Activated naive CD4-positive, alpha-beta T cell treated with anti-CD3 and anti-CD28 coated beads, Interleukin-2, amount 50 U/mL, for 24 hours (primary cell): ENCODE data around the gene SPTBN5.

Source experiments
- H3K27ac Mint-ChIP-seq: one replicate; pipeline ENCODE4 v1.8.0; 2021; ENCODE audit warnings: mild to moderate bottlenecking, mixed read lengths
- H3K27me3 Mint-ChIP-seq: one replicate; pipeline ENCODE4 v1.8.0; 2021; ENCODE audit warnings: mixed read lengths
- H3K36me3 Mint-ChIP-seq: one replicate; pipeline ENCODE4 v1.8.0; 2021; ENCODE audit warnings: mixed read lengths
- H3K4me1 Mint-ChIP-seq: one replicate; pipeline ENCODE4 v1.8.0; 2021; ENCODE audit warnings: mixed read lengths
- H3K4me3 Mint-ChIP-seq: one replicate; pipeline ENCODE4 v1.8.0; 2021; ENCODE audit warnings: mild to moderate bottlenecking, mixed read lengths
- H3K9me3 Mint-ChIP-seq: one replicate; pipeline ENCODE4 v1.8.0; 2021; ENCODE audit warnings: mixed read lengths

SPTBN5 gene

DNA sequence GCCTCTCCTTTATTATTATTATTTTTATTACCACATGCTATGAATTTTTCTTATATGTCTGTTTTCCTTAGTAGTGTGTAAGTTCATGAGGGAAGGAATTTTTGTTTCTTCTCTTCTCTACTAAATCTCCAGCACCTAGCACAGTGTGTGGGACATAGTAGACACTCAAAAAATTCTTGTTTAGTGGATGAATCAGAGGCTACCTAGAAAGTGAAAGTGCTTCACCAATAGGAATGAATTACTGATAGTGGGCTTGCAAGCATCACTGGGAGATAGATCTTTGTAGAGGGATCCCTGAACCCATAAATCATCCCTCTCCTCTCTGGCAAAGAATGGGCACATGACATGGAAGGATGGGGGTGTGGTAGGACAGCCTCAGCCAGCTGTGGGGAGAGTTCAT, 8.5 kb downstream of the SPTBN5 start:
- H3K27me3 Mint-ChIP-seq: peaks cover 7% of the 10 kb centered on the region
- no peaks in the 10 kb centered on the region for H3K9me3 Mint-ChIP-seq
- no peak overlapping the region for H3K4me3 Mint-ChIP-seq
- no peak overlapping the region for H3K27ac Mint-ChIP-seq
- no peaks in the 10 kb centered on the region for H3K36me3 Mint-ChIP-seq
- peaks cover 15% of the 10 kb centered on the region for H3K4me1 Mint-ChIP-seq

- no peaks in the 10 kb centered on the region for H3K36me3 Mint-ChIP-seq
- H3K27ac Mint-ChIP-seq: no peak overlapping the region
- H3K9me3 Mint-ChIP-seq: no peaks in the 10 kb centered on the region
- peaks cover 7% of the 10 kb centered on the region for H3K27me3 Mint-ChIP-seq
- peaks cover 15% of the 10 kb centered on the region for H3K4me1 Mint-ChIP-seq
- no peak overlapping the region for H3K4me3 Mint-ChIP-seq
Observed at GRCh38 chr15:41884458-41884857, 9.4 kb downstream of the SPTBN5 start.

DNA sequence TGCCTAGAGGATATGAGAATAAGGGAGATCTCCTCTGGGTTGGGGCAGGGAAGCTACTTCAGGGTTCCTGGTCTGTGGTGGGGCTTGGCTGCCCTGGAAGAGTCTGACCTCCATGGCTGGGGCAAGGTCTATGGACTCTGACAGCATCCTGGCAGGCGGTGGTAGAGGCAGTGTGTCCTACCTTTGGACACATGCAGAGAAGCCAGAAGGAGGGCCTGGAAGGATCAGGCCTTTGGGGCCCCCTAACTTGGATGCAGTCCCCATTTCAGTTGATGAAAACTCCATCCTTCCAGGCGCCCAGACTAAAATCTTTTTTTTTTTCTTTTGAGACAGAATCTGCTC, 10.4 kb downstream of the SPTBN5 start:
- H3K36me3 Mint-ChIP-seq: no peaks in the 10 kb centered on the region
- H3K4me1 Mint-ChIP-seq: peaks cover 7% of the 10 kb centered on the region
- H3K27me3 Mint-ChIP-seq: peaks cover 7% of the 10 kb centered on the region
- no peak overlapping the region for H3K27ac Mint-ChIP-seq
- no peak overlapping the region for H3K4me3 Mint-ChIP-seq
- H3K9me3 Mint-ChIP-seq: no peaks in the 10 kb centered on the region

- H3K9me3 Mint-ChIP-seq: no peaks in the 10 kb centered on the region
- no peaks in the 10 kb centered on the region for H3K36me3 Mint-ChIP-seq
- peaks cover 7% of the 10 kb centered on the region for H3K27me3 Mint-ChIP-seq
- no peak overlapping the region for H3K27ac Mint-ChIP-seq
- H3K4me1 Mint-ChIP-seq: peaks cover 6% of the 10 kb centered on the region
- H3K4me3 Mint-ChIP-seq: no peak overlapping the region
Observed at GRCh38 chr15:41882689-41883483, 11.0 kb downstream of the SPTBN5 start.

DNA sequence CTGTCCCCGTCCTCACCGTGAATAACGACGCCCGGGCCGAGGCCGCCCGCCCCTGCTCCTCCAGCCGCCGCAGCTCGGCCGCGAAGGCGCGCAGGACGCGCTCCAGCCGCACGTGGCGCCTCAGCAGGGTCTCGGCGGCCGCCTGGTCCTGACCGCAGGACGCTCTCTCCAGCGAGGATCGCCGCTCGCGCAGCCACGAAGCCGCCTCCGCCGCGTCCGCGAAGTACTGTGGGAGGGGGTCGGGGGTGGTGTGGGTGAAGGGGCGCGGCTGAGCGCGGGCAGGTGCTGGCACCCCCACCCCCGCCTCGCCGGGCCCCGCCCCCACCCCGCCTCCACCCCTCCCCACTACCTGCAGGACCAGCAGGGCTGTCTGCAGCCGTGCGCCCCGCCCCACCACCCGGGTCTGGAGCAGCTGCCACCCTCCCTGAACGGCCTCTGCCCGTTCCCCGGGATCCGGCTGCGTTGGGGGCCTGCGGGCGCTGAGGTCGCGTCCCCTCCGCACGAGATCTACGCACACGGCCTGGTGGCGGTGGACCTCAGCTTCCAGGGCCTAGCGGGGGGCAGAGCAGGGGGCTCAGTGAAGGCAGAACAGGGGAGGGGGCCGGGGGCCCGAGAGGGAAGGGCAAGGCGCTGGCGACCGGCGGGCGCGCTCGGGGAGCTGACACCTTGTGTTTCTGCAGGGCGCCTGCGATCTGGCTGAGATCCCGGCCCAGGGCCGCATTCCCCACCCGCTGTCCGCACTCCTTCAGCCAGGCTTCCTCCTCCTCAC, 11.7 kb downstream of the SPTBN5 start:
- Mint-ChIP-seq H3K36me3 (no peaks in the 10 kb centered on the region), H3K27ac (no peak overlapping the region), H3K4me3 (no peak overlapping the region), H3K9me3 (no peaks in the 10 kb centered on the region), H3K4me1 (peaks cover 6% of the 10 kb centered on the region), H3K27me3 (peaks cover 7% of the 10 kb centered on the region)

- Mint-ChIP-seq H3K4me1 (peaks cover 6% of the 10 kb centered on the region), H3K4me3 (peak overlapping the region; percentile 49), H3K27ac (no peak overlapping the region), H3K9me3 (no peaks in the 10 kb centered on the region), H3K36me3 (no peaks in the 10 kb centered on the region), H3K27me3 (peaks cover 7% of the 10 kb centered on the region)
Observed at GRCh38 chr15:41881550-41881919, 12.3 kb downstream of the SPTBN5 start.

DNA sequence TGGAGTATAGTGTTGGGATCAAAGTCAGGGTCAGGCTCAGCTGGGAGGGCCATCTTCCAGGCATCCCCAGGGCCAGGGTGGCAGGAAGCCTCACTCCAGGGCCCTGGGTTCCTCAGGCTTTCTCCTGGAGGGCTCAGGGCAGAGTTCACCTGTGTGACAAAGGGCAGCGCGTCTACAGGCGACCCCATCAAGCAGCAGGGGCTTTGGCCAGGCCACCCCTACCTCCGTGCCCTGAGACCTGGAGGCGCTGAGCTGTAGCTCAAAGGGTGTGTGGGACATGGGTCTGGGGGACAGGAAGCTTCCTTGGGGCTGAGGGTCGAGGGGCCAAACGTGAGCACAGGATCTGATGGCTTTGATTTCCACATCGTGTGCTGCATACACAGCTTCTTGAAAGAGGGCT, 12.8 kb downstream of the SPTBN5 start:
- Mint-ChIP-seq H3K9me3 (no peaks in the 10 kb centered on the region), H3K27me3 (peaks cover 7% of the 10 kb centered on the region), H3K36me3 (no peaks in the 10 kb centered on the region), H3K4me1 (peaks cover 6% of the 10 kb centered on the region), H3K27ac (no peak overlapping the region), H3K4me3 (peak overlapping the region; percentile 49)

- H3K27ac Mint-ChIP-seq: no peak overlapping the region
- no peaks in the 10 kb centered on the region for H3K9me3 Mint-ChIP-seq
- H3K27me3 Mint-ChIP-seq: peaks cover 7% of the 10 kb centered on the region
- peaks cover 6% of the 10 kb centered on the region for H3K4me1 Mint-ChIP-seq
- H3K36me3 Mint-ChIP-seq: no peaks in the 10 kb centered on the region
- H3K4me3 Mint-ChIP-seq: no peak overlapping the region
Observed at GRCh38 chr15:41880156-41880877, 13.5 kb downstream of the SPTBN5 start.

DNA sequence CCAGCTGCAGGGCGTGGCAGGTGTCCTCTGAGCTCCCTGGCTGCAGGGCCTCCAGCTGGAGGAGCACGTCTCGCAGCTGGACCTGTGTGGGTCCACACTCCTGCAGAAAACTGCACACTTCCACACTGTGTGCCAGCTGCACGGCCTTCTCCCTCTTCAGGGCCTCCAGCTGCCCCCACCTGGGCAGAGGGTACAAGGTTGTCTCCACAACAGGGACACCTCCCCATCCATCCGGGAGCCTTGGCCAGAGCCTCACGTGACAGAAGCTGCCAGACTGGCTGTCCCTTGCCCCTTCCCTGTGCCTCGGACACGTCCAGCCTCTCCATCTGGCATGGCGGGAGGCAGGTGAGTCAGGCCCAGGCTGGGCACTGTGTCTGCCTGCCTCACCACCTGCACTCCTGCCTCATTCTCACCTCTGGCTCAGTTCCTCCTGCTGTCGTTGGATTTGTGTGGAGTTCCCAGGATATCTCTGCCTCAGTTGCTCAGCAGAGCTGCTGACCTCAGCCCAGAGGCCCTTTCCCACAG, 14.5 kb downstream of the SPTBN5 start:
- Mint-ChIP-seq H3K27me3 (peaks cover 7% of the 10 kb centered on the region), H3K4me1 (peaks cover 6% of the 10 kb centered on the region), H3K9me3 (no peaks in the 10 kb centered on the region), H3K36me3 (no peaks in the 10 kb centered on the region), H3K4me3 (no peak overlapping the region), H3K27ac (no peak overlapping the region)

DNA sequence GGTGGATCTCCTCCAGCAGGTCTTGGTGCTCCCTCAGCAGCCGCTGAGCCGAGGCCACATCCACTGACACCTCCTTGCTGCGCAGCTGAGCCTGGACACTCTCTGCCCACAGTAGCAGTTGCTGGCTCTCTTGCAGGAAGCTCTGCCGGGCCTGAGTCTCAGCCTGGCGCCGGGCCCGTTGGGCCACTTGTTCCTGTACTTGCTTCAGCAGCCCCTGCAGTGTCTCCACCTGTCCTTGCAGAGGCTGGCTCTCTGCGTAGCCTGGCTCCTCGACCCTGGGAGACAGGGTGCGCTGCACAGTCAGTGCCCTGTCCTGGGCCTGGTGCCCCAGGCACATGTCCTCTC, 15.5 kb downstream of the SPTBN5 start:
- Mint-ChIP-seq H3K4me1 (peaks cover 6% of the 10 kb centered on the region), H3K27ac (no peak overlapping the region), H3K27me3 (peaks cover 7% of the 10 kb centered on the region), H3K9me3 (no peaks in the 10 kb centered on the region), H3K4me3 (no peak overlapping the region), H3K36me3 (no peaks in the 10 kb centered on the region)

- Mint-ChIP-seq H3K27me3 (peaks cover 7% of the 10 kb centered on the region), H3K4me1 (peaks cover 6% of the 10 kb centered on the region), H3K36me3 (no peaks in the 10 kb centered on the region), H3K27ac (no peak overlapping the region), H3K9me3 (no peaks in the 10 kb centered on the region), H3K4me3 (no peak overlapping the region)
Observed at GRCh38 chr15:41877631-41878354, 16.1 kb downstream of the SPTBN5 start.

DNA sequence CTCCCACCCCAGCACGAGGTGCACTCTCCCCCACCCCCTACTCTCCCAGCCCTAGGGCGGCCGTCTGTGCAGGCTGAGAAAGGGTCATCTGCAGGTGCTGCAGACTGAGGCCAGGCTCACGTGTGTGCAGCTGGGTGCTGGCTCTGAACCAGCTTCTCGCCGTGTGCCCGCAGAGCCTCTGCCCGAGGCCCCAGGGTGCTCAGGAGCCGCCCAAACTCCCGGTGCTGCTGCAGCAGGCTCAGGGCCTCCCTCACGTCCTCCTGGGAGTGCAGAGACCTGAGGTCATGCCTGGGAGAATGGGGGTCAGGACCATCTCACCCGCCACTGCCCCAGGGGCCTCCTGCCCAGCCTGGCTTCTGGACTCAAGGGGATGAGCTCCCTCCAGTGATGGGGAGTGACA, 17.2 kb downstream of the SPTBN5 start:
- Mint-ChIP-seq H3K4me3 (no peak overlapping the region), H3K27ac (no peak overlapping the region), H3K27me3 (peaks cover 7% of the 10 kb centered on the region), H3K36me3 (no peaks in the 10 kb centered on the region), H3K9me3 (no peaks in the 10 kb centered on the region), H3K4me1 (peaks cover 6% of the 10 kb centered on the region)

GRCh38 chr15:41876007-41876406, 17.8 kb downstream of the SPTBN5 start:
- H3K36me3 Mint-ChIP-seq: no peaks in the 10 kb centered on the region
- H3K9me3 Mint-ChIP-seq: no peaks in the 10 kb centered on the region
- H3K27ac Mint-ChIP-seq: no peak overlapping the region
- no peak overlapping the region for H3K4me3 Mint-ChIP-seq
- peaks cover 2% of the 10 kb centered on the region for H3K4me1 Mint-ChIP-seq
- H3K27me3 Mint-ChIP-seq: peaks cover 4% of the 10 kb centered on the region

- no peak overlapping the region for H3K27ac Mint-ChIP-seq
- no peaks in the 10 kb centered on the region for H3K9me3 Mint-ChIP-seq
- H3K4me3 Mint-ChIP-seq: no peak overlapping the region
- no peaks in the 10 kb centered on the region for H3K27me3 Mint-ChIP-seq
- H3K4me1 Mint-ChIP-seq: peaks cover 9% of the 10 kb centered on the region
- H3K36me3 Mint-ChIP-seq: no peaks in the 10 kb centered on the region
Observed at GRCh38 chr15:41874736-41875135, 19.1 kb downstream of the SPTBN5 start.

DNA sequence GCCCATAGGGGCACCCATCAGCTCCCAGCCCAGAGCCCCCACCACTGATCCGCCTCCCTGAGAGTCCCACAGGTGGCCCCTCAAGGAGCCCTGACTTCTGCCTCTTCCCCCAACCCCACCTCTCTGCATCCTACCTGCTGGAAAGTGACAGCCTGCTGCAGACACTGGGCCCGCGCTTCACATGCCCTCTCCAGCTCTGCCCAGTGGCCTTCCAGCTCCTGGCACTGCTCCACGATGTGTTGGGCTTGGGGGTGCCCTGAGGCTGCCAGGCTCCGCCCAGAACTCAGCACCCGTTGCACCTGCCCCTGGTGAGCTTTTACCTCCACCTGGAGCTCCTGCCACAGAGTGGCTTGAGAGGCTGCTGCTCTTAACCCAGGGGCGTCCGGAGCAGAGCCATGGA, 20.1 kb downstream of the SPTBN5 start:
- H3K9me3 Mint-ChIP-seq: no peaks in the 10 kb centered on the region
- no peak overlapping the region for H3K4me3 Mint-ChIP-seq
- peaks cover 9% of the 10 kb centered on the region for H3K4me1 Mint-ChIP-seq
- H3K27ac Mint-ChIP-seq: no peak overlapping the region
- H3K27me3 Mint-ChIP-seq: no peaks in the 10 kb centered on the region
- H3K36me3 Mint-ChIP-seq: no peaks in the 10 kb centered on the region
